ENCODE data around the gene TPCN1. TPM values are rescaled to one million over a fixed set of nuclear protein-coding genes. Genes with fewer than 3 reads are reported as not detected.

The TPCN1 gene
- total and polyA plus RNA-seq, 2 of the 13 experiments (the other 11 are each of a cell fraction or from before 2014, with no cell fraction given) = 8.0 to 26.8 TPM

GRCh38 chr12:113184900-113185179, 36.4 kb upstream of the TPCN1 start (continued):
- TF ChIP-seq ZNF275 (CRISPR knock-in tag; IDR thresholded peaks at IDR 0.05; ENCODE audit: borderline replicate concordance) (no peak), GATAD1 (CRISPR knock-in tag; IDR thresholded peaks at IDR 0.05) (peak; percentile 11; the same call in 1 of the 2 replicates), ZNF770 (CRISPR knock-in tag; IDR thresholded peaks at IDR 0.05) (peak; percentile 83; the same call in 1 of the 2 replicates), MAF1 (CRISPR knock-in tag; IDR thresholded peaks at IDR 0.05; ENCODE audit: borderline replicate concordance) (no peak), THAP8 (CRISPR knock-in tag; IDR thresholded peaks at IDR 0.05; ENCODE audit: borderline replicate concordance) (peak; percentile 67; the same call in 1 of the 2 replicates), ZNF749 (CRISPR knock-in tag; IDR thresholded peaks at IDR 0.05; ENCODE audit: borderline replicate concordance) (no peak), CEBPB (IDR thresholded peaks at IDR 0.05; ENCODE audit: borderline replicate concordance, low read depth, low read length) (no peak), PCBP1 (IDR thresholded peaks at IDR 0.05; ENCODE audit: borderline replicate concordance, low read depth, low read length) (0 out of 2 replicates have a peak, but pooled peaks have one; percentile 3), SRY (CRISPR knock-in tag; IDR thresholded peaks at IDR 0.05) (0 out of 2 replicates have a peak, but pooled peaks have one; percentile 89), ZNF879 (CRISPR knock-in tag; IDR thresholded peaks at IDR 0.05) (peak; percentile 40; the same call in 1 of the 2 replicates), KLF6 (CRISPR knock-in tag; IDR thresholded peaks at IDR 0.05) (no peak), ETV6 (CRISPR knock-in tag; conservative IDR thresholded peaks at IDR 0.05) (no peak), PBX2 (CRISPR knock-in tag; IDR thresholded peaks at IDR 0.05) (no peak), NFE2L1 (CRISPR knock-in tag; IDR thresholded peaks at IDR 0.05; ENCODE audit: borderline replicate concordance) (peak; percentile 73; the same call in 1 of the 2 replicates), MAX (IDR thresholded peaks at IDR 0.05) (0 out of 2 replicates have a peak, but pooled peaks have one; percentile 75), SAP130 (CRISPR knock-in tag; IDR thresholded peaks at IDR 0.05; ENCODE audit: low read depth) (peak; percentile 88), NFYC (CRISPR knock-in tag; IDR thresholded peaks at IDR 0.05) (peak; percentile 89), SRSF1 (optimal IDR thresholded peaks at IDR 0.05; ENCODE audit: low read depth, low read length) (peak; percentile 61), ZNF878 (CRISPR knock-in tag; IDR thresholded peaks at IDR 0.05) (no peak), ZBTB43 (CRISPR knock-in tag; conservative IDR thresholded peaks at IDR 0.05) (0 out of 2 replicates have a peak, but pooled peaks have one; percentile 16), MXI1 (IDR thresholded peaks at IDR 0.05; ENCODE audit: borderline replicate concordance, low read depth, low read length) (peak; percentile 57; the same call in 2 of the 3 replicates)
